ENCODE results near the gene LETM1. TPM values are rescaled to one million over a fixed set of nuclear protein-coding genes. Genes with fewer than 3 reads are reported as not detected.

LETM1 gene
- total and polyA plus RNA-seq, 2 of the 13 experiments (the other 11 are each of a cell fraction or from before 2014, with no cell fraction given): 9.7 to 41.6 TPM

- TF ChIP-seq HDAC2 (CRISPR knock-in tag; IDR thresholded peaks at IDR 0.05): no peak
- TF ChIP-seq ZSCAN5A (CRISPR knock-in tag; IDR thresholded peaks at IDR 0.05; ENCODE audit: borderline replicate concordance): no peak
- no peak for TF ChIP-seq TAF1 (CRISPR knock-in tag; IDR thresholded peaks at IDR 0.05)
- TF ChIP-seq ZC3H4 (CRISPR knock-in tag; IDR thresholded peaks at IDR 0.05; ENCODE audit: borderline replicate concordance): no peak
- no peak for TF ChIP-seq SRSF1 (optimal IDR thresholded peaks at IDR 0.05; ENCODE audit: low read depth, low read length)
Measured at GRCh38 chr4:1885414-1885813, 29.5 kb upstream of the LETM1 start (continued).

- no peak for FAIRE-seq
- no peaks in the 10 kb centered on the region for H3K27me3 ChIP-seq (ENCODE audit: control insufficient read depth in 1 of 2, insufficient read depth in 2 of 2, low read length in 2 of 2)
- no peak for ATAC-seq
- no peak overlapping the region for H3K9ac ChIP-seq (ENCODE audit: insufficient read depth, low read depth, low read length)
- 90% methylated on average over 8 of the region's 8 CpGs for WGBS (ENCODE audit: low lambda C conversion rate)
- H3K9me3 ChIP-seq (ENCODE audit: low read length): no peaks in the 10 kb centered on the region
- no peak overlapping the region for H2AFZ ChIP-seq (ENCODE audit: low read length)
- peaks cover 39% of the 10 kb centered on the region for H3K4me1 ChIP-seq (ENCODE audit: insufficient read depth, low read length)
- H3K4me2 ChIP-seq (ENCODE audit: low read depth, low read length): no peak overlapping the region
- no TSS peak for BruUV-seq (replicated peaks)
- no peak for TF ChIP-seq SP2 (CRISPR knock-in tag; IDR thresholded peaks at IDR 0.05)
- TF ChIP-seq TEAD3 (CRISPR knock-in tag; optimal IDR thresholded peaks at IDR 0.05; ENCODE audit: borderline replicate concordance): no peak
- no peak for TF ChIP-seq TOPORS (CRISPR knock-in tag; IDR thresholded peaks at IDR 0.05)
- no peak for TF ChIP-seq JUN (CRISPR knock-in tag; IDR thresholded peaks at IDR 0.05)
- no peak for TF ChIP-seq HMG20A (CRISPR knock-in tag; IDR thresholded peaks at IDR 0.05; ENCODE audit: borderline replicate concordance)
- no peak for TF ChIP-seq KLF16 (CRISPR knock-in tag; IDR thresholded peaks at IDR 0.05)
- H3K4me3 ChIP-seq (replicated peaks in 1 of 3; ENCODE audit: insufficient read depth in 1 of 3, low read depth in 2 of 3, low read length in 3 of 3): no peak overlapping the region
- in situ Hi-C loops (cut with HindIII; ENCODE audit: extremely low pct_ligation_motif_present, low pct_unique_long_range_greater_than_20kb): no loop called here
- peaks cover 3 to 5% of the 10 kb centered on the region in 2 experiments; a peak in 2 of 5 replicates for H3K36me3 ChIP-seq (replicated peaks in 1 of 2; ENCODE audit: control insufficient read depth in 1 of 2, insufficient read depth in 2 of 2, low read length in 2 of 2)
- H4K20me1 ChIP-seq (ENCODE audit: insufficient read depth, low read length): peaks cover 41% of the 10 kb centered on the region
- DNase-seq (ENCODE audit: low spot score): no peak
- CTCF ChIA-PET (ENCODE audit: low intra/inter-chr PET ratio, low total read pairs): no interaction called here
- POLR2A ChIA-PET: interaction anchor here (1.4 kb wide), 1 partner anchor 11 kb away, joined by 4 read pairs; no protein-coding TSS in a partner anchor
- no peak overlapping the region for H3K27ac ChIP-seq (ENCODE audit: extremely low read length, insufficient read depth, low read length)
- intact Hi-C loops (cut with micrococcal nuclease; ENCODE audit: unreplicated experiment): no loop called here
- peaks cover 93% of the 10 kb centered on the region for H3K79me2 ChIP-seq (ENCODE audit: insufficient read depth, low read length)
Measured at GRCh38 chr4:1883583-1883982, 27.6 kb upstream of the LETM1 start.
